ENCODE results near the gene GNAI2. TPM values are rescaled to one million over a fixed set of nuclear protein-coding genes. Genes with fewer than 3 reads are reported as not detected.

The GNAI2 gene
- polyA plus RNA-seq, 3 donors = 914 to 1,492 (median 1,165) TPM

DNA sequence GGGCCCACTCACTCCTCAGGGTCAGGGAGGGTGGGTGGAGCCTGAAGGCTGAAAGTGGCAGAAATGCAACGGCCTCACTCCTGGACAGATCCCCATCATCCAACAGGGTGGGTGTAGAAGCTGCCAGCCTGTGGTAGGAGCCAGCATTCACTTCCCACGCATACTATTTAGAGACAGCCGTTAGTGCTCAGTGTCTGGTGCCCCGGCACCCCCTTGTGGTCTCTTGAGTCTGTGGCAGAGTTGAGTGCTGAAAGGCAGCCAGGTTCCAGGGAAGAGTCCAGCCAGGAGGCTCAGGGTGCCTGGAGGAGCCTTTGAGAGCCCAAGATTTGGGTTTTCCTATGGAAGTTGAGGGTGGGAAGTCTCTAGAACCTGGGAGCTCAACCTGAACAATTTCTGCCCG is 46.7 kb upstream of the GNAI2 start:
- H3K27ac Mint-ChIP-seq = peak overlapping the region in 1 of 7 donors; percentile 25
- Histone ChIP-seq H3K4me3 (replicated peaks in 1 of 3; ENCODE audit: low read depth in 2 of 3, low read length in 3 of 3) (no peak overlapping the region), H3K4me2 (replicated peaks; ENCODE audit: extremely low read depth, low read length, poor library complexity, severe bottlenecking) (no peak overlapping the region), H3K27ac (ENCODE audit: low read depth in 1 of 2, low read length in 2 of 2) (no peak overlapping the region), H3K9ac (ENCODE audit: insufficient read depth, low read length, poor library complexity, severe bottlenecking) (no peak overlapping the region), H3K9me3 (replicated peaks in 1 of 2; ENCODE audit: control insufficient read depth in 1 of 2, insufficient read depth in 1 of 2, low read length in 2 of 2) (peaks cover 0 to 8% of the 10 kb centered on the region in 2 donors), H3K79me2 (ENCODE audit: insufficient read depth, low read length) (no peaks in the 10 kb centered on the region), H3K27me3 (ENCODE audit: control insufficient read depth in 2 of 2, insufficient read depth in 2 of 2, low read length in 2 of 2) (peaks cover 15 to 17% of the 10 kb centered on the region in 2 donors), H3K4me1 (ENCODE audit: control insufficient read depth in 1 of 2, insufficient read depth in 2 of 2, low read length in 2 of 2) (peaks cover 20 to 32% of the 10 kb centered on the region in 2 donors), H4K20me1 (ENCODE audit: insufficient read depth, low read length) (no peaks in the 10 kb centered on the region), H2AFZ (ENCODE audit: insufficient read depth, low read depth, low read length, poor library complexity, severe bottlenecking) (no peak overlapping the region), H3K36me3 (replicated peaks in 1 of 2; ENCODE audit: control insufficient read depth in 1 of 2, insufficient read depth in 2 of 2, low read length in 2 of 2) (no peaks in the 10 kb centered on the region)
- WGBS (ENCODE audit: insufficient coverage) = 50% methylated on average over 2 of the region's 5 CpGs
- peaks cover 17 to 21% (median 17%) of the 10 kb centered on the region in 3 donors for H3K27me3 Mint-ChIP-seq (ENCODE audit: low read depth in 3 of 3)
- no peaks in the 10 kb centered on the region for H3K36me3 Mint-ChIP-seq
- H3K4me1 Mint-ChIP-seq = peaks cover 21% of the 10 kb centered on the region
- intact Hi-C loops (cut with micrococcal nuclease) = loop anchor here in 1 of 2 donors (2.0 kb wide), 1 partner anchor 68 kb away; no protein-coding TSS in a partner anchor
- TF ChIP-seq, protein P1, sequence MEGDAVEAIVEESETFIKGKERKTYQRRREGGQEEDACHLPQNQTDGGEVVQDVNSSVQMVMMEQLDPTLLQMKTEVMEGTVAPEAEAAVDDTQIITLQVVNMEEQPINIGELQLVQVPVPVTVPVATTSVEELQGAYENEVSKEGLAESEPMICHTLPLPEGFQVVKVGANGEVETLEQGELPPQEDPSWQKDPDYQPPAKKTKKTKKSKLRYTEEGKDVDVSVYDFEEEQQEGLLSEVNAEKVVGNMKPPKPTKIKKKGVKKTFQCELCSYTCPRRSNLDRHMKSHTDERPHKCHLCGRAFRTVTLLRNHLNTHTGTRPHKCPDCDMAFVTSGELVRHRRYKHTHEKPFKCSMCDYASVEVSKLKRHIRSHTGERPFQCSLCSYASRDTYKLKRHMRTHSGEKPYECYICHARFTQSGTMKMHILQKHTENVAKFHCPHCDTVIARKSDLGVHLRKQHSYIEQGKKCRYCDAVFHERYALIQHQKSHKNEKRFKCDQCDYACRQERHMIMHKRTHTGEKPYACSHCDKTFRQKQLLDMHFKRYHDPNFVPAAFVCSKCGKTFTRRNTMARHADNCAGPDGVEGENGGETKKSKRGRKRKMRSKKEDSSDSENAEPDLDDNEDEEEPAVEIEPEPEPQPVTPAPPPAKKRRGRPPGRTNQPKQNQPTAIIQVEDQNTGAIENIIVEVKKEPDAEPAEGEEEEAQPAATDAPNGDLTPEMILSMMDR (IDR thresholded peaks at IDR 0.05) = no peak
- H3K4me3 Mint-ChIP-seq = no peak overlapping the region
- DNase-seq = peak; percentile 4 to 23 (median 11)
- H3K9me3 Mint-ChIP-seq = peaks cover 0 to 5% (median 2%) of the 10 kb centered on the region in 7 donors

DNA sequence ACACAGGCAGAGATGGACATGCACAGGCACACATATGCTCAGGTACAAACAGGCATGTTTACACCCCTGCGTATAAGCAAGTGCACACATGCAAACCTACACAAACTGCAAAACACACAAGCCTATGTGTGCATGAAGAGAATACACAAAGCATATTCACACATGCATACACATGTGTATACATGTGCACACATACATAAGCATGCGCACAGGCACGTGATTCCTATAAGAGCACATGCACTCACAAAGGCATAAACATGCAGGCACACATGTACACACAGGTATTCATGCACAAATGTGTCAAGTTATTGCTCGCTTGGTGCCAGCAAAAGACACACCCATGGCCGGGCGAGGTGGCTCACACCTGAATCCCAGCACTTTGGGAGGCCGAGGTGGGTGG is 46.0 kb upstream of the GNAI2 start:
- Histone ChIP-seq H3K9ac (ENCODE audit: insufficient read depth, low read length, poor library complexity, severe bottlenecking) (no peak overlapping the region), H3K79me2 (ENCODE audit: insufficient read depth, low read length) (no peaks in the 10 kb centered on the region), H3K4me2 (replicated peaks; ENCODE audit: extremely low read depth, low read length, poor library complexity, severe bottlenecking) (no peak overlapping the region), H2AFZ (ENCODE audit: insufficient read depth, low read depth, low read length, poor library complexity, severe bottlenecking) (no peak overlapping the region), H3K27me3 (ENCODE audit: control insufficient read depth in 2 of 2, insufficient read depth in 2 of 2, low read length in 2 of 2) (peaks cover 15 to 24% of the 10 kb centered on the region in 2 donors), H3K36me3 (replicated peaks in 1 of 2; ENCODE audit: control insufficient read depth in 1 of 2, insufficient read depth in 2 of 2, low read length in 2 of 2) (no peaks in the 10 kb centered on the region), H3K27ac (ENCODE audit: low read depth in 1 of 2, low read length in 2 of 2) (no peak overlapping the region), H3K4me1 (ENCODE audit: control insufficient read depth in 1 of 2, insufficient read depth in 2 of 2, low read length in 2 of 2) (peaks cover 25 to 37% of the 10 kb centered on the region in 2 donors), H4K20me1 (ENCODE audit: insufficient read depth, low read length) (no peaks in the 10 kb centered on the region), H3K9me3 (replicated peaks in 1 of 2; ENCODE audit: control insufficient read depth in 1 of 2, insufficient read depth in 1 of 2, low read length in 2 of 2) (peaks cover 0 to 10% of the 10 kb centered on the region in 2 donors), H3K4me3 (replicated peaks in 1 of 3; ENCODE audit: low read depth in 2 of 3, low read length in 3 of 3) (no peak overlapping the region)
- DNase-seq = no peak
- Mint-ChIP-seq H3K27ac (no peak overlapping the region), H3K27me3 (ENCODE audit: low read depth in 3 of 3) (peaks cover 24 to 27% (median 24%) of the 10 kb centered on the region in 3 donors), H3K4me1 (peaks cover 27% of the 10 kb centered on the region), H3K4me3 (no peak overlapping the region), H3K36me3 (no peaks in the 10 kb centered on the region), H3K9me3 (peaks cover 0 to 9% (median 3%) of the 10 kb centered on the region in 7 donors)
- intact Hi-C loops (cut with micrococcal nuclease) = loop anchor here in 1 of 2 donors (2.0 kb wide), 1 partner anchor 69 kb away; no protein-coding TSS in a partner anchor
- WGBS (ENCODE audit: insufficient coverage) = 96% methylated on average over 4 of the region's 7 CpGs
- TF ChIP-seq, protein P1 (IDR thresholded peaks at IDR 0.05) = no peak
